Nephron progenitor cell (in vitro differentiated cells): Measurements from ENCODE around the gene SIRPD.
"Not testable (repeated sequence)": the region's sequence is repeated elsewhere in the genome, so short reads cannot be mapped to it uniquely, and the experiment has no call there.

Experiments used
- DNase-seq: peaks from one replicate; pipeline ENCODE4 v3.0.0; 2021
- H3K27ac Mint-ChIP-seq: 2 replicates; pipeline ENCODE4 v1.8.0; 2021; ENCODE audit warnings: mild to moderate bottlenecking, moderate library complexity, mixed read lengths
- H3K27me3 Mint-ChIP-seq: 2 replicates; pipeline ENCODE4 v1.8.0; 2021; ENCODE audit warnings: mild to moderate bottlenecking, low read depth, mixed read lengths; ENCODE audit not compliant: poor library complexity
- H3K36me3 Mint-ChIP-seq: 2 replicates; pipeline ENCODE4 v1.8.0; 2021; ENCODE audit warnings: low read depth, mixed read lengths
- H3K4me1 Mint-ChIP-seq: 2 replicates; pipeline ENCODE4 v1.8.0; 2021; ENCODE audit warnings: mixed read lengths
- H3K4me3 Mint-ChIP-seq: 2 replicates; pipeline ENCODE4 v1.8.0; 2021; ENCODE audit warnings: mild to moderate bottlenecking, moderate library complexity, mixed read lengths
- H3K9me3 Mint-ChIP-seq: 2 replicates; pipeline ENCODE4 v1.8.0; 2021; ENCODE audit warnings: mild to moderate bottlenecking, moderate library complexity, mixed read lengths
- TF ChIP-seq, protein P1 (sequence below): fragments of 200-600 bp; sonication (generic); IDR thresholded peaks from 2 replicates; pipeline ENCODE4 v1.5.0; 2021; ENCODE audit warnings: antibody characterized with exemption

SIRPD gene

DNA sequence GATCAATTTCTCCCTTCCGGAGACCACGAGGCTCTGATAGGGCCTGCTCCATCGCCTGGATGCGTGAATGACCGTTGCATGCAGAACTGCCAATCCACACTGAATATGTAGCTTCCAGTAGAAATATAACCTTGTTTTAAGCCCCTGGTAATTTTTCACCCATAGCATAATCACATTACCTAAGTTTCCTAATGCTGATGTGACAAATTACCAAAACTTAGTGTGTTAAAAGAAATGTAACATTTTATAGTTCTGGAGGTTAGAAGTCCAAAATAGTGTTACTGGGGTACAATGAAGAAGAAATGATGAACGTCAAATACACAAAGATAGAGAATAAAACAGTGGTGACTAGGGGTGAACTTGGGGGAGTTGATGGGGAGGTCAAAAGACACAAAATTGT lies 22.0 kb upstream of the SIRPD start:
- Mint-ChIP-seq H3K9me3 (no peaks in the 10 kb centered on the region), H3K27me3 (peaks cover 16% of the 10 kb centered on the region), H3K4me3 (no peak overlapping the region), H3K4me1 (no peaks in the 10 kb centered on the region), H3K36me3 (no peaks in the 10 kb centered on the region), H3K27ac (no peak overlapping the region)
- TF ChIP-seq, protein P1, sequence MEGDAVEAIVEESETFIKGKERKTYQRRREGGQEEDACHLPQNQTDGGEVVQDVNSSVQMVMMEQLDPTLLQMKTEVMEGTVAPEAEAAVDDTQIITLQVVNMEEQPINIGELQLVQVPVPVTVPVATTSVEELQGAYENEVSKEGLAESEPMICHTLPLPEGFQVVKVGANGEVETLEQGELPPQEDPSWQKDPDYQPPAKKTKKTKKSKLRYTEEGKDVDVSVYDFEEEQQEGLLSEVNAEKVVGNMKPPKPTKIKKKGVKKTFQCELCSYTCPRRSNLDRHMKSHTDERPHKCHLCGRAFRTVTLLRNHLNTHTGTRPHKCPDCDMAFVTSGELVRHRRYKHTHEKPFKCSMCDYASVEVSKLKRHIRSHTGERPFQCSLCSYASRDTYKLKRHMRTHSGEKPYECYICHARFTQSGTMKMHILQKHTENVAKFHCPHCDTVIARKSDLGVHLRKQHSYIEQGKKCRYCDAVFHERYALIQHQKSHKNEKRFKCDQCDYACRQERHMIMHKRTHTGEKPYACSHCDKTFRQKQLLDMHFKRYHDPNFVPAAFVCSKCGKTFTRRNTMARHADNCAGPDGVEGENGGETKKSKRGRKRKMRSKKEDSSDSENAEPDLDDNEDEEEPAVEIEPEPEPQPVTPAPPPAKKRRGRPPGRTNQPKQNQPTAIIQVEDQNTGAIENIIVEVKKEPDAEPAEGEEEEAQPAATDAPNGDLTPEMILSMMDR = no peak
- no peak for DNase-seq

DNA sequence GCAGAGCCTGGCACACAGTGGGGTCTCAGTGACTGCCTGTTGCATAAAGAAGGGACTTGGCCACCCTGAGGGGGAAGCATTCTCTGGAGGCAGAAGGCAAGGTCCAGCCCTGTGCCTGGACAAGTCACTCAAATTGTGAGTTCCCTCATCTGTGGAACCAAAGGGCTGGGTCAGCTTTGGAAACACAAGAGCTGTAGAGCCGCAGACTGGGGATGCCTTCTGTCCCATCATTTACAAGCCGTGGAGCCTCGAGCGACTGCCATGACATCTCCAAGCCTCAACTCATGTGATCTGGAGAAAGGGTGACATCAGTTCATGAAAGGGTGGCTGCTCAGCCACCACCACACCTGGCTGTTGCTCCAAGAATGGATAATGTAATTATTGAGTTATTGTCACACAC lies 20.4 kb upstream of the SIRPD start:
- no peaks in the 10 kb centered on the region for H3K9me3 Mint-ChIP-seq
- no peaks in the 10 kb centered on the region for H3K4me1 Mint-ChIP-seq
- no peak for DNase-seq
- no peaks in the 10 kb centered on the region for H3K36me3 Mint-ChIP-seq
- peaks cover 16% of the 10 kb centered on the region for H3K27me3 Mint-ChIP-seq
- no peak overlapping the region for H3K4me3 Mint-ChIP-seq
- TF ChIP-seq, protein P1 = no peak
- no peak overlapping the region for H3K27ac Mint-ChIP-seq

DNA sequence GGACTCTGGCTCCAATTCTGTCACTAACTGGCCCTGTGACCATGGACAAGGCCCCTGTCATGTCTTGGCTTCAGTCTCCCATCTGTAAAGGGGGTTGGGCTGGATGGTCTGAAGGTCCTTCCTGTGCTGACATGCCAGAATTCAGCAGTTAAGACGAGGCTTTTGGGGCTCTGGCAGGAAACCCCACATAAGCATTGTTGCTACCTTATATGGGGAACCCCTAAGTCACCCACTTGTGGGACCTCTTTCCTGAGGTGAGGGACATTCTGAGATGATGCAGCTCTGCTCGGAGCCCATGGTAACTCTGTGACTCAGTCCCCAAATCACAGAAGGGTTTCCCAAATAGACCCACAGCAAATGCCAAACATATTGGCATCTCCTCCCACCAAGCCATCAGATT lies 19.8 kb upstream of the SIRPD start:
- not testable (repeated sequence) for DNase-seq, H3K36me3 Mint-ChIP-seq, H3K9me3 Mint-ChIP-seq, H3K4me3 Mint-ChIP-seq, H3K27ac Mint-ChIP-seq, H3K4me1 Mint-ChIP-seq
- H3K27me3 Mint-ChIP-seq = peaks cover 16% of the 10 kb centered on the region

DNA sequence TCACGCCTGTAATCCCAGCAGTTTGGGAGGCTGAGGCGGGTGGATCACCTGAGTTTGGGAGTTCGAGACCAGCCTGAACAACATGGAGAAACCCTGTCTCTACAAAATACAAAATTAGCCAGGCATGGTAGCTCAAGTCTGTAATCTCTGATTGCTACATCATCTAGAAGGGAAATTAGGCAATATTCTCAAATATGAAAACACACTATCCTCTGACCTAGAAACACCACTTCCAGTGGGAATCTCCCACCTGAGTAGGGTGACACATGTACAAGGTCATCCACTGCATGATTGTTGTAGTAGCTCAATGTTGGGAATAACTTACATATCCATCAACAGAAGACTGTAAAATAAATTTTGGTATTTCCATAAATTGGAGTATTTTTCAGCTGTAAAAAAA lies 19.1 kb upstream of the SIRPD start:
- Mint-ChIP-seq H3K36me3 (no peaks in the 10 kb centered on the region), H3K9me3 (no peaks in the 10 kb centered on the region), H3K27ac (no peak overlapping the region), H3K27me3 (peaks cover 16% of the 10 kb centered on the region), H3K4me3 (no peak overlapping the region), H3K4me1 (no peaks in the 10 kb centered on the region)
- no peak for DNase-seq
- TF ChIP-seq, protein P1 = no peak

DNA sequence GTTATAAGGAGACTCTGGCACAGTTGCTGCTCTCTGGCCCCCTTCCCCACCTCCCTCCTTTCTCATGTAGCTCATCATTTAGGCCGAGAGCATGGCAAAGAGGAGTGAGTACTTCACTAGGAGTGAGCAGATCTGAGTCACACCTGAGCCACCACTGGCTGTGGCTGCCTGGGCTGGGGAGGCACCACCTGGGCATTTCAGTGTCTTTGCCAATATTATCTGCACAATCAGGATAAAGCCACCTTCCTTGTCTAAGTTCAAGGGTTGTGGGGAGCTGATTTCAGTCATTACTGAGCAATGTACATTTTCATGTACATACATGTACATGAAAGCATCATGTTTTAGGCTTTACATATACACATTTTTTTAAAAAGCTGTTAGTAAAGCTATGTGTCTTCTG lies 18.5 kb upstream of the SIRPD start:
- H3K27ac Mint-ChIP-seq, H3K4me3 Mint-ChIP-seq, H3K36me3 Mint-ChIP-seq, H3K4me1 Mint-ChIP-seq, DNase-seq, H3K9me3 Mint-ChIP-seq: not testable (repeated sequence)
- peaks cover 18% of the 10 kb centered on the region for H3K27me3 Mint-ChIP-seq

DNA sequence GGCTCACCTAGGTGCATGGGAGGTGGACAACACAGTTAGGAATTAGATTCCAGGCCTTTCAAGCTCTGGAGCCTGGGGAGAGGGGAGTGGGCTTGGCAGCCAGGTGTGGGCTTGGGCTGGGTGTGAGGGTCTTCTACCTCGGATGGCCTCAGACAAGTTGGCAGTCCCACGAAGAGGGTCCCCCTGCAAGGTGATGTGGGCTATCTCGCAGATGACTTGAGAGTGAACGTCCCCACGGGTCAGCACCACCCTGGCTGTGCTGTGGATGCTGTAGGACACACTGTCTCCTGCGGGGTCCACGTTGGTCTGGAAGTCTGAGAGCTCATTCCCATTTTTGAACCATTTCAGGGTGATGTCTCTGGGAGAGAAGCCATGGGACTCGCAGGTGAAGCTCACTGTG lies 14.1 kb upstream of the SIRPD start:
- not testable (repeated sequence) for H3K27ac Mint-ChIP-seq, H3K4me3 Mint-ChIP-seq, H3K36me3 Mint-ChIP-seq, H3K4me1 Mint-ChIP-seq, H3K27me3 Mint-ChIP-seq, H3K9me3 Mint-ChIP-seq, DNase-seq

DNA sequence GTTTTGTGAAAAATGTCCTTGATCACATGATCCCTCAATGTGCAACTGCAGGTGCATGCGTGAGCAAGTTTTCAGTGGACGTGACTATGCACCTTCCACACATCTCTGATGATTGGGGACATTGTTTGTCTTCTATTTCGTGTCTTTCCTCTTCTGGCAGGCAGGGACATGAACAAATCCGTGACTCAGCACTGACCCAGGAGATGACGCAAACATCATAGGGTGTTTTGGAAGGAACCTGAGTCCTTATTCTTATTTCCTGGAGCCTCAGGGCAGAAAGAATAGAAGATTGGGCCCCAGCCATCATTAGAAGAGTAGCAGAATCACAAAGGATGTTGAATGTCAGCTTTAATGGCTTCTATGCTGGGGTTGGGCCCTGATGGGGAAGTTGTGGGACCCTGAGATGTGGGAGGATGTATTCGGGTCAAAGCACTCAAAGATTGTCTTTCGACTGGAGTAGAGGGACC lies 11.9 kb upstream of the SIRPD start:
- peaks cover 7% of the 10 kb centered on the region for H3K4me1 Mint-ChIP-seq
- no peaks in the 10 kb centered on the region for H3K9me3 Mint-ChIP-seq
- TF ChIP-seq, protein P1 = no peak
- no peak overlapping the region for H3K27ac Mint-ChIP-seq
- peaks cover 17% of the 10 kb centered on the region for H3K27me3 Mint-ChIP-seq
- no peaks in the 10 kb centered on the region for H3K36me3 Mint-ChIP-seq
- no peak for DNase-seq
- H3K4me3 Mint-ChIP-seq = no peak overlapping the region

DNA sequence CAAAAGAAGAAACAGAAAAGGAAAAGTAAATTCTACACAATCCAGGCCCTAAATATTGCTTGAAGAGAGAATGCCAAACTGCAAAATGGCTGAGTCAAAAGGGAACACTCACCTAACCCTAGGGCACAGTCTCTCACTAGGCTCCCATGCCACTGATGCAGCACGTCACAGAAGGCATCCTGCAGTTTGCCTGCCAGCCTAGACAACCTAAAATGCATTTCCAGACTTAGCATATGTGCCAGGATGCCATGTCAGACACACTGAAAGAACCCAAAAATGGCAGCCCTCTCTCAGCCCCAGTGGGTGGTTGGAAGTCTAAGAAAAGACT lies 10.6 kb upstream of the SIRPD start:
- Mint-ChIP-seq H3K4me1 (peaks cover 7% of the 10 kb centered on the region), H3K27me3 (peaks cover 17% of the 10 kb centered on the region), H3K36me3 (no peaks in the 10 kb centered on the region), H3K9me3 (peaks cover 4% of the 10 kb centered on the region), H3K27ac (no peak overlapping the region), H3K4me3 (no peak overlapping the region)
- TF ChIP-seq, protein P1 = no peak
- DNase-seq = no peak
